BLaER1 (cell line): Measurements from ENCODE around the gene DPP4.

Source experiments
- H3K27ac ChIP-seq: shearing (Covaris generic); formaldehyde crosslinking; 2 replicates; pipeline ENCODE4 v1.8.1; 2022
- H3K27me3 ChIP-seq: shearing (Covaris generic); formaldehyde crosslinking; 2 replicates; pipeline ENCODE4 v1.8.1; 2022
- H3K36me3 ChIP-seq: shearing (Covaris generic); formaldehyde crosslinking; 2 replicates; pipeline ENCODE4 v1.8.1; 2022
- H3K4me1 ChIP-seq: shearing (Covaris generic); formaldehyde crosslinking; 2 replicates; pipeline ENCODE4 v1.8.1; 2022
- H3K4me2 ChIP-seq: shearing (Covaris generic); formaldehyde crosslinking; 2 replicates; pipeline ENCODE4 v1.8.1; 2022
- H3K4me3 ChIP-seq: shearing (Covaris generic); formaldehyde crosslinking; 2 replicates; pipeline ENCODE4 v1.8.1; 2022
- H3K9ac ChIP-seq: shearing (Covaris generic); formaldehyde crosslinking; 2 replicates; pipeline ENCODE4 v1.8.1; 2022
- H3K9me3 ChIP-seq: shearing (Covaris generic); formaldehyde crosslinking; 2 replicates; pipeline ENCODE4 v1.8.1; 2022
- H4K20me1 ChIP-seq: shearing (Covaris generic); formaldehyde crosslinking; 2 replicates; pipeline ENCODE4 v1.8.1; 2022
- Cebpa-rat ChIP-seq: shearing (Covaris generic); IDR thresholded peaks from 2 replicates; pipeline ENCODE4 v1.8.1; 2022

The DPP4 gene

DNA sequence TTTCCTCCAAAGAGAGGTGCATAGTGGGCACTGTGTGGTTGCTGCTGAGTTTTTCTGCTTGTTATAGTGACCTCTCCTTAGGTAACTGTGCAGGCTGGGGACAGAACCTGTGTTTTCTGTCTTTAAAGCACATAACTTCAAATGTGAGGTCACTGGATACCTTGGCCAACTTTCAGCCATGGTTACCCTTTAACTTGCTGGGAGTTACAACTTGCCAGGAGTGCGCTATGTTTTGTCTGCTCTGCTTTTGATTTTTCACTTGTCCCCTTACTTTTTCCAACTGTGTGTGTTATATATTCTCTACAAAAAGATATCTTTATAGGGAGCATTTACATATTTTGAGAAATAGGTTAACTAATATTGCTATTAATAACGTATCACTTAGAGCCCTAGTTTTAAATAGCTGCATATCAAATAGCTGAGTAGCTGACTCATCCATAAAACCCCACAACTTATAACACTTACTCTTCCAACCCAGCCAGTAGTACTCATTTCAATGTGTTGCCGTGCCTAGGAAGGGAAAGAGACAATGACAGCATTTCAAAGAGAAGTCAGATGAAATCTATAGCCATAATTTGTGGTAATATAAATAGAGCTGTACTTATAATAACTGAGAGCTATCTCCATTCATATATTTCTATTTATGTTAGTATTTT lies 51.6 kb downstream of the DPP4 start:
- Histone ChIP-seq H3K4me1 (no peaks in the 10 kb centered on the region), H3K27ac (no peak overlapping the region), H3K27me3 (no peaks in the 10 kb centered on the region), H3K9ac (no peak overlapping the region), H3K4me3 (no peak overlapping the region), H3K36me3 (no peaks in the 10 kb centered on the region), H3K4me2 (no peak overlapping the region), H4K20me1 (no peaks in the 10 kb centered on the region), H3K9me3 (no peaks in the 10 kb centered on the region)
- TF ChIP-seq Cebpa-rat, result no peak

DNA sequence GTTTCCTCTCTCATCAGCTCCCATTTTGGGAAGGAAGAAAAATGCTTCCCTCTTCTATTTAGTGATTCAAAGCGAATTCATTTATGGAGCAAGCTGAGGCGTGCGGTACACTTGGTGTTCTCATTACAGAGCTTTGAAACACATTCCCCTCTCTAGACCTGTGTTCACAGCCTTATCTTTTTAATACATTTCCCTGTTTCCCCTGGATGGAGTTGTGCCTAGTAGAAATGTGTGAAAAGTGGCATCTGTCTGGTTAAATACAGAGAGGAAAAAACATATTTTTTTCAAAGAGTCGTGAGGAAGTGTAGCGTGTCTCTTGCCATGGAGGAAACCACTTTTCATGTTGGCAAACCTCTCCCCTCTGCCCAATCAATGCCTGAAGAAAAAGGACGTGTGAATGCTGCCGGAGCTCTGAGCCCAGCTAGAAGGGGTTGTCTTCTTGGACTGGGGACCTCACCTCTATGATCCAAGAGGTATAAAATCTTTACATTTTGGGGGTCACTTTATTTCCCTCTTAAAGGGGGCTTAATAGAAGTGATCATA lies 52.4 kb downstream of the DPP4 start:
- Histone ChIP-seq H3K4me3 (no peak overlapping the region), H3K27ac (no peak overlapping the region), H3K9ac (no peak overlapping the region), H3K27me3 (no peaks in the 10 kb centered on the region), H3K4me1 (no peaks in the 10 kb centered on the region), H4K20me1 (no peaks in the 10 kb centered on the region), H3K4me2 (no peak overlapping the region), H3K36me3 (no peaks in the 10 kb centered on the region), H3K9me3 (no peaks in the 10 kb centered on the region)
- no peak for TF ChIP-seq Cebpa-rat

DNA sequence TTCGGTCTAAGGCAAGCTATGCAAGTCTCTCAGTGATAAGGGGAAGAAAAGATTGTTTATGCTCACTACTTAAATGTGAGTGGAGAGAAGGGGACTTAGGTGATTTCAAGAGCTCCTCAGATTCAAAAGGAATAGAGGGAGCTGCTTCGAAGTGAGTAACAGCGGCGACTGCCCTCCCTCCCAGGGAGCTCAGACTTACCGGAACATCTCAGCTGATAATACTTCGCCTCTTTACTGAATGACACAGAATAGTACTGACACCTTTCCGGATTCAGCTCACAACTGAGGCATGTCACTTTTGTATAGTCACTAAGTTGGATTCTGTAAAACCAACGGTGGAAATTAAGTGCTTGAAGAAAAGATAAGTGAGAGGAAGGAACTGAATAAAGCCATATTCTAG lies 55.5 kb downstream of the DPP4 start:
- H4K20me1 ChIP-seq, result no peaks in the 10 kb centered on the region
- no peaks in the 10 kb centered on the region for H3K36me3 ChIP-seq
- H3K9ac ChIP-seq, result no peak overlapping the region
- no peak for TF ChIP-seq Cebpa-rat
- no peaks in the 10 kb centered on the region for H3K9me3 ChIP-seq
- no peak overlapping the region for H3K4me2 ChIP-seq
- no peak overlapping the region for H3K4me3 ChIP-seq
- H3K27me3 ChIP-seq, result no peaks in the 10 kb centered on the region
- no peaks in the 10 kb centered on the region for H3K4me1 ChIP-seq
- H3K27ac ChIP-seq, result no peak overlapping the region

DNA sequence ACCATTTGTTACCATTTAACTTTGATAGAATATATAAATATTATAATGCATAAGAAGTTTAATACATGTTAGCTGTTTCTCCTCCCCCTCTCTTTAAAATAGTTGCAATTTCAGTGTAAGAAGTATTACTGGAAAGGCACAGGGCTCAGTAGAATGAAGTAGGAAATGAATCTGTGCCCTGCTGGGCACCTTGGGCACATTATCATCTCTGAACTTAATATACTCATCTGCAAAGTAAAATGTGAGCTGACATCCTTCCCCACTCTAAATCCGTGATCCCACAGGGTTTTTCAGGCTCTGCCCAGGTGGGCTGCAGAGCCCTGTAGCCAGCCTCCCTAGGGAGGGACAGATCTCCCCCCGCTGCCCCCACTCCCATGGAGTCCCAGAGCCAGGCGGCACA lies 56.8 kb downstream of the DPP4 start:
- TF ChIP-seq Cebpa-rat, result no peak
- Histone ChIP-seq H3K27me3 (no peaks in the 10 kb centered on the region), H3K4me2 (no peak overlapping the region), H3K27ac (no peak overlapping the region), H3K4me3 (no peak overlapping the region), H3K9ac (no peak overlapping the region), H3K4me1 (no peaks in the 10 kb centered on the region), H3K9me3 (no peaks in the 10 kb centered on the region), H3K36me3 (no peaks in the 10 kb centered on the region), H4K20me1 (no peaks in the 10 kb centered on the region)

DNA sequence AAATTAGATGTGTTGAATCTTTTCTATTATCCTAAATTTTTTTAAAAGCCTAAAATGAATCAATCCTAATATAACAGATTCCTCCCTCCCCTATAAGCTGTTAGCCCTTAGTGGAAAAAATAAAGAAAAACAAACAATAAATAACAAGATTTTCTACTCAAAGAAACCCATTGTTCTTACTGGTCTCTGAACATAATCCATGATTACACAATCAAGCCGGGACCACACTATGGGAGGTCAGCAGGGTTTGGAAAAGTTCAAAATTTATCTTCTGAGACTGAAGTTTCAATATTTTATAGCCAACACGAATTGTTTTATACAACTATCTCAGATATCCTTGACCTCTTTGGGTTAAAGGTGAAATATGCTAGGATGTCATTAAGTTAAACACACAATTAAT lies 57.9 kb downstream of the DPP4 start:
- Histone ChIP-seq H4K20me1 (no peaks in the 10 kb centered on the region), H3K4me2 (no peak overlapping the region), H3K4me3 (no peak overlapping the region), H3K27ac (no peak overlapping the region), H3K27me3 (no peaks in the 10 kb centered on the region), H3K36me3 (no peaks in the 10 kb centered on the region), H3K4me1 (no peaks in the 10 kb centered on the region), H3K9me3 (no peaks in the 10 kb centered on the region), H3K9ac (no peak overlapping the region)
- TF ChIP-seq Cebpa-rat, result no peak

DNA sequence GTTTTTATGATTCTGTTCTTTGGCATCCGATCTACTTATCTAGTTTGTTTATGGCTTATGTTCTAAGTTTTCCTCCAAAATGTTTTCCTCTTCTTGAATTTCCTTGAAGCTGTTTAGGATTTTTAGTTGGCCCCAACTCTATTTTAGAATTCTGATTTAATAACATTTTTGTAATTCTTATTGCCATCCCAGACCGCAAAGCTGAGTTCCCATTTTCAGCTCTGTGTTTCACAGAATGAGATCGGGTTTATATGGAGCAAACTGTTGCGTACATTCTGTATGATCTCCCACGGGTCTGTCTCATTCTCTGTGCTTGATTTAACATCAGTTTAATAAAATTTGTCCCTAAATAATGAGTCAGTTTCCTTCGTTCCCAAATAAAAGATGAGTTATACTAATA lies 59.3 kb downstream of the DPP4 start:
- no peak for TF ChIP-seq Cebpa-rat
- H3K9ac ChIP-seq, result no peak overlapping the region
- H3K36me3 ChIP-seq, result no peaks in the 10 kb centered on the region
- no peaks in the 10 kb centered on the region for H3K27me3 ChIP-seq
- no peaks in the 10 kb centered on the region for H3K4me1 ChIP-seq
- H3K4me3 ChIP-seq, result no peak overlapping the region
- no peak overlapping the region for H3K4me2 ChIP-seq
- no peaks in the 10 kb centered on the region for H4K20me1 ChIP-seq
- H3K9me3 ChIP-seq, result no peaks in the 10 kb centered on the region
- no peak overlapping the region for H3K27ac ChIP-seq

DNA sequence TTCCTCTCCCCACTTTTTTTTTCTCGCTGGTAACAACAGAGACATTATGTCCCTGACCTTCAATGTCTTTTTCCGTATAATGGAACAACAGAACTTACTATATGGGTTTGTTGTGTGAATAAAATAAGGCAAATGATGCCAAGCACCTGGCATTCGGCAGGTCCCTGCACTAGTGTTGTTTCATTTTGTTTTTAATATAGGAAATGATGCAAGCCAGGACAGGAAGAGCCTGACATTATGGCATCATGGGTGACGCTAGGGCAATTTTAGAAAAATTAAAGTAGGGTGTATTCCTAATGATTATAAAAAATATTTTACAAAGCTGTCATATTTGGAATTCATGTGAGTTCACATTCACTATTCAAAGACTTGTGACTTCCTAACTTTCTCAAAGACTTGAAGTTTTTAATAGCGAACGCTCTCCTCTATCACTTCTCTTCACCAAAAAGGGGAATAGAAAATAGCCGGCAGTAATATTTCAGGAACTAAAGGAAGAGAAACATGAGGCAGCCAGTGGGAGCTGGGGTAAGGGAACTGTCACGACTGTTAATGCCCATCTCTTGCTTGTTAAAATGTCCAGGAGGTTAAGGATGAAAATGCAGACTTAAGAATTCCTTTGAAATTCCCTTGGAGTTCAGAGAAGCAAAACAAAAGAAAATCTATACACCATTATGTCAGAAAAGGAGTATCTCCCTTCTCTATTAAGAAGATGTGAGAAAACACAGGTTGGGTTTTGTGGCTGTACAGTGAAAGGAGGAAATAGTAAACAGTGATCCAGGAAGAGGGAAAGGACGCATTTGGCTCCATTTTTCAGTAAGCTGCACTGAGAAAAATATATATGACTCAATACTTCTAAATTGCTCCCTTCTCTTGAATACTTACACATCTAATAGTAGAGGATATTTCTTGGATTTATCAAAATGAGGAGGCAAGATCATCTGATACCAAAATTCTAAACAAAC lies 60.2 kb downstream of the DPP4 start:
- no peaks in the 10 kb centered on the region for H3K4me1 ChIP-seq
- H3K9me3 ChIP-seq, result no peaks in the 10 kb centered on the region
- H3K27me3 ChIP-seq, result no peaks in the 10 kb centered on the region
- H4K20me1 ChIP-seq, result no peaks in the 10 kb centered on the region
- no peak overlapping the region for H3K27ac ChIP-seq
- no peak overlapping the region for H3K4me2 ChIP-seq
- no peak overlapping the region for H3K9ac ChIP-seq
- no peaks in the 10 kb centered on the region for H3K36me3 ChIP-seq
- H3K4me3 ChIP-seq, result no peak overlapping the region
- TF ChIP-seq Cebpa-rat, result no peak

DNA sequence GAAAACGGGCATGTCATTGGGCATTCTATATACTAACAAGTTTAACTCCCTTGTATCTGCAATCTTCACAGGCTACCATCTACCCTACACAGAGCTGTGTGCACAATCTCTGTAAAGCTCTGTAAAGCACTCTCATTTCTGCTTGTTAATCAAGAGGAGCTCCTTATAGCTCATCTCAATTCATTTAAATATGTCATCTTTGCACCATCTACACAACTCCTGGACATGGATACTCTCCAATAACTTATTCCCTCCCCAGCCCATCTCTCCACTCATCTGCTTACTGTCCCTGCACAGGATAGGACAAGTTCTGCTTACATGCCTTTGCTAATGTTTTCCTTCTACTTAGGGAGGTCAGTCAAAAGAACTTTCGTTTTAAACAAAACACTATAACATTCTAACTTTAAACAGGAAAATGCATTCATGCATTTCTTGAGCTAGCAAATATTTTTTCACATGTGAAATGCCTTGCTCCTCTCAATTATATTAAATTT lies 61.4 kb downstream of the DPP4 start:
- Histone ChIP-seq H3K4me1 (no peaks in the 10 kb centered on the region), H4K20me1 (no peaks in the 10 kb centered on the region), H3K4me2 (no peak overlapping the region), H3K4me3 (no peak overlapping the region), H3K27ac (no peak overlapping the region), H3K9ac (no peak overlapping the region), H3K36me3 (no peaks in the 10 kb centered on the region), H3K27me3 (no peaks in the 10 kb centered on the region), H3K9me3 (no peaks in the 10 kb centered on the region)
- no peak for TF ChIP-seq Cebpa-rat

DNA sequence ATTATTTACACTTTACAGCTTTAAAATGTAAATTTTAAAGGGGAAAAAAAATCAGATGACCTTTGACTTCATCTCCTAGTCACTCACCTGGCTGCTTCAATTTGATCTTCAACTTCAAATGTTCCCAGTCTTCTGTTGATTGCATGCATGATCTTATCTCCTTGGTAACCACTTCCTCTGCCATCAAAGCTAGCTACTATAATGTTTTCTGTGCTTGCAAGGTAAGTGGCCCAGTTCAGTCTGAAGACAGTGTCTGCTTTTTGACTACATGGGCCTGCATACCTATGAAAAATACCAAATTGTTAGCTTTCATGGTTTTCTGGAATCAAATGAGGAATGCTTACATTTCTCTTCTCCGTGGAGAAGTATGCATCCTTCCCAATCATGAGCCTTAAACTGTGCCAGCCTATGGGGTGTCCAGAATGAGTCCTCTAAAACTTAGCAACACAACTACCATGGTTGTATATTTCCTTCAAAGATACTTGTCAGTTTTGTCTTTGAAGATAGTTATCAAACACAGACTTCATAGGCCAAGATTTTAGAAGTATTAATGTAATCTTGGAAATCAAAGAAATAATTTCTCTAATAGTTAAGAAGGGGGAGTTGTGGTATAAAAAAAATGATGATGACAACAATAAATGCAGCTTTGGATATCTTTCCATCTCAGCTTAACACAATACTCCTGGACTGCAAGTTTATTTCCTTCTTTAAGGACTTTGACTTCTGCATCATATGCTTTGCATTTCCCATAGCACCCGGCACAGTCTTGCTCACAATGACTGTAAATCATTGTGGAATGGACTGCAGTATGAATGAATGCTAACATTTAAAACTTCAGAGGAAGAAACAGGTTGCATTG lies 62.1 kb downstream of the DPP4 start:
- no peaks in the 10 kb centered on the region for H3K27me3 ChIP-seq
- H3K9ac ChIP-seq, result no peak overlapping the region
- TF ChIP-seq Cebpa-rat, result no peak
- H3K4me2 ChIP-seq, result no peak overlapping the region
- no peak overlapping the region for H3K27ac ChIP-seq
- H3K9me3 ChIP-seq, result no peaks in the 10 kb centered on the region
- no peaks in the 10 kb centered on the region for H4K20me1 ChIP-seq
- H3K4me1 ChIP-seq, result no peaks in the 10 kb centered on the region
- no peaks in the 10 kb centered on the region for H3K36me3 ChIP-seq
- no peak overlapping the region for H3K4me3 ChIP-seq
